Pancreas (tissue), 10 donors: Measurements from ENCODE around the gene PGD. TPM values are rescaled to one million over a fixed set of nuclear protein-coding genes. Genes with fewer than 3 reads are reported as not detected.

Experiments
- ATAC-seq, 4 donors: fragments of 200-7000 bp; cut with Tn5 transposase; one replicate each; pipeline versions ENCODE4 v1.8.0 to v1.9.1; 2020; ENCODE audit warnings: mild to moderate bottlenecking in 4 of 4, moderate library complexity in 4 of 4
- DNase-seq, 6 donors: peaks; one replicate each; pipeline ENCODE4 v3.0.0-alpha.2; 2020
- FAIRE-seq: peaks from 2 replicates; lab custom pipeline; 2012; peaks lifted over from hg19 to GRCh38; lab: Jason Lieb, UNC
- H3K27ac ChIP-seq, 4 donors: fragments of 200-600 bp; sonication (generic); 1 replicate in 3 of 4; 2 replicates in 1 of 4; pipeline versions ENCODE4 v1.5.0 to v1.8.0; 2020
- H3K27me3 ChIP-seq, 4 donors: fragments of 200-600 bp; one replicate each; pipeline ENCODE4 v1.8.0; 2021
- H3K36me3 ChIP-seq, 3 donors: fragments of 200-600 bp; sonication (generic) in 1 of 3; one replicate each; pipeline versions ENCODE4 v1.5.0 to v1.8.0; 2020 to 2021
- H3K4me1 ChIP-seq, 3 donors: fragments of 200-600 bp; one replicate each; pipeline ENCODE4 v1.8.0; 2021
- H3K4me3 ChIP-seq, 4 donors: fragments of 200-600 bp; sonication (generic) in 2 of 4; one replicate each; pipeline versions ENCODE4 v1.5.0 to v1.8.0; 2020 to 2021
- H3K9me3 ChIP-seq, 4 donors: fragments of 200-600 bp; one replicate each; pipeline ENCODE4 v1.8.0; 2021
- CTCF ChIP-seq, 4 donors: fragments of 200-600 bp; sonication (generic) in 3 of 4; IDR thresholded peaks; one replicate each; pipeline versions ENCODE4 v1.5.0 to v1.8.0; 2021; ENCODE audit warnings: antibody characterized with exemption in 4 of 4
- WGBS, 2 donors: extraction: QIAGEN DNeasy Blood & Tissue Kit; methylation state at CpG; one replicate each; pipeline ENCODE4 v1.1.7; 2013; 5-methylcytosine and 5-hydroxymethylcytosine counted together
- intact Hi-C, 3 donors: fragments of 100-400 bp; cut with DNase I; formaldehyde crosslinking; loops; one replicate each; pipeline versions ENCODE4 v1.11.1 to v1.14.2; 2022
- polyA plus RNA-seq, 2 donors: library from polyadenylated mRNA; stranded (reverse); fragments of 200-250 nt; gene quantifications; one replicate each; pipeline ENCODE4 v1.2.3, GENCODE V29; 2013
- total RNA-seq, 6 donors: library from RNA; stranded (reverse); fragmentation: NEBNext Ultra II Directional in 4 of 6; extraction: Animal tissue kit (Norgen Biotek cat#: 25700) in 4 of 6; gene quantifications; one replicate each; pipeline versions ENCODE4 v1.2.1 to v1.2.4, GENCODE V29; 2021 to 2023
- donor health status: healthy with polysubstance abuse.
- donor health status: DM: no; HTN: no; CAD: no; lungs with moderate emphysema.
- donor health status: DM: no; HTN: no; CAD: no.
- donor health status: control.
- donor health status: control.
- donor health status: Bipolar disorder and iron deficiency.
- donor health status: DM: yes; HTN: yes; CAD: no.
- donor health status: DM: no; HTN: no; CAD: no.
- donor health status: DM: no; HTN: no; CAD: no.
- donor health status: DM: yes; HTN: yes; CAD: no.

PGD gene
- total and polyA plus RNA-seq, 8 donors = 12.7 to 40.0 (median 23.3) TPM

DNA sequence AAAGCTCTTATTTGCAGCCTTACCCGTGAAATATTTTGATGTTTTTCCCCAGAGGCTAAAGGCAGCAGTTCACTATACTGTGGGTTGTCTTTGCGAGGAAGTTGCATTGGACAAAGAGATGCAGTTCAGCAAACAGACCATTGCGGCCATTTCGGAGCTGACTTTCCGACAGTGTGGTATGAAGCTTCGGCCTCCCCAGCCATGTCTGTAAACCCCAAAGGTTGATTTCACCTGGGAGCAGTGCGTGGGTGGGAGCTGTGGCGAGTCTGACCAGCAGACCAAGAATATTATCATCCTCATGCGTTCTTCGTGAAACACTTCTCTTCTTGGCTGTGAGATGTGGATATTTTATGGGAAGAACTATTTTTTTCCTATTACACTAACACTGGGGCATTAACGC is 34.9 kb downstream of the PGD start:
- H3K9me3 ChIP-seq = no peaks in the 10 kb centered on the region
- intact Hi-C loops = loop anchor here in 1 of 3 donors (5.0 kb wide), 1 partner anchor 59 kb away; no protein-coding TSS in a partner anchor
- TF ChIP-seq CTCF (IDR thresholded peaks at IDR 0.05) = no peak
- WGBS, 2 donors = 86% methylated on average over 11 of the region's 11 CpGs
- H3K36me3 ChIP-seq = no peaks in the 10 kb centered on the region
- ATAC-seq (no peak), FAIRE-seq (no peak), DNase-seq (no peak)
- H3K4me1 ChIP-seq = peaks cover 0 to 5% (median 5%) of the 10 kb centered on the region in 3 donors
- no peaks in the 10 kb centered on the region for H3K27me3 ChIP-seq
- H3K4me3 ChIP-seq = no peak overlapping the region
- H3K27ac ChIP-seq = no peak overlapping the region

- Histone ChIP-seq H3K4me1 (peaks cover 0 to 5% (median 5%) of the 10 kb centered on the region in 3 donors), H3K27ac (no peak overlapping the region), H3K36me3 (no peaks in the 10 kb centered on the region), H3K9me3 (no peaks in the 10 kb centered on the region), H3K27me3 (no peaks in the 10 kb centered on the region), H3K4me3 (no peak overlapping the region)
- WGBS, 2 donors = 85 to 90% methylated on average over 5 of the region's 5 CpGs
- ATAC-seq (no peak), DNase-seq (no peak), FAIRE-seq (no peak)
- intact Hi-C loops = loop anchor here in 1 of 3 donors (5.0 kb wide), 1 partner anchor 58 kb away; no protein-coding TSS in a partner anchor
- TF ChIP-seq CTCF (IDR thresholded peaks at IDR 0.05) = no peak
These were observed 35.7 kb downstream of the PGD start for GRCh38 chr1:10434590-10434989.

DNA sequence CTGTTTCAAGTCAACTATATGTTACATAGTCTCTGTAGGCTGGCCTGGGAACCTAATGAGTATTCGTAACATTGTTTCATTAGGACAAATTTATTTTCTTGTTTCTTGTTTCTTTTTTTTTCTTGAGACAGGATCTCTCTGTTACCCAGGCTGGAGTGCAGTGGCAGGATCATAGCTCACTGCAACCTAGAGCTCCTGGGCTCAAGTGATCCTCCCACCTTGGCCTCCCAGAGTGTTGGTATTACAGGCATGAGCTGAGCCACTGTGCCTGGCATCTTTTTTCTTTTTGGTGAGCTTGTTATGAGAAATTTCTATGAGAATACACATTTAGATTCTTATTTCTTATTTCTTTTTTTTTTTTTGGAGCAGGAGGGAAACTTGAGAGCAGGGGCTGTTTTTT is 38.2 kb downstream of the PGD start:
- Histone ChIP-seq H3K27me3 (no peaks in the 10 kb centered on the region), H3K27ac (no peak overlapping the region), H3K4me1 (no peaks in the 10 kb centered on the region), H3K4me3 (no peak overlapping the region), H3K36me3 (no peaks in the 10 kb centered on the region), H3K9me3 (no peaks in the 10 kb centered on the region)
- TF ChIP-seq CTCF (IDR thresholded peaks at IDR 0.05) = no peak
- no peak for ATAC-seq
- no peak for FAIRE-seq
- 95 to 96% methylated on average over 1 of the region's 1 CpG for WGBS, 2 donors
- no peak for DNase-seq
- intact Hi-C loops = no loop called here

GRCh38 chr1:10438677-10439163 is 39.9 kb downstream of the PGD start:
- ATAC-seq (no peak), FAIRE-seq (no peak), DNase-seq (no peak)
- no peaks in the 10 kb centered on the region for H3K36me3 ChIP-seq
- no peaks in the 10 kb centered on the region for H3K27me3 ChIP-seq
- no peaks in the 10 kb centered on the region for H3K9me3 ChIP-seq
- WGBS, 2 donors = 46 to 55% methylated on average over 7 of the region's 7 CpGs
- H3K27ac ChIP-seq = no peak overlapping the region
- TF ChIP-seq CTCF (IDR thresholded peaks at IDR 0.05) = no peak
- H3K4me1 ChIP-seq = no peaks in the 10 kb centered on the region
- intact Hi-C loops = no loop called here
- H3K4me3 ChIP-seq = no peak overlapping the region

- intact Hi-C loops = no loop called here
- no peak for ATAC-seq
These were observed 41.4 kb downstream of the PGD start for GRCh38 chr1:10440305-10440704.

More at GRCh38 chr1:10440305-10440704, 41.4 kb downstream of the PGD start:
- DNase-seq = no peak
- no peak overlapping the region for H3K4me3 ChIP-seq
- no peak for TF ChIP-seq CTCF (IDR thresholded peaks at IDR 0.05)
- WGBS, 2 donors = 96 to 97% methylated on average over 2 of the region's 2 CpGs
- FAIRE-seq = no peak
- no peaks in the 10 kb centered on the region for H3K4me1 ChIP-seq
- no peaks in the 10 kb centered on the region for H3K9me3 ChIP-seq
- no peaks in the 10 kb centered on the region for H3K27me3 ChIP-seq
- no peak overlapping the region for H3K27ac ChIP-seq
- no peaks in the 10 kb centered on the region for H3K36me3 ChIP-seq
